Measurements from ENCODE around the gene NFIA.

NFIA gene

GRCh38 chr1:61337441-61337951 lies 255.1 kb downstream of the NFIA start:
- ATAC-seq (ENCODE audit: low read depth) (no peak; the same call in 1 of the 3 replicates), DNase-seq (ENCODE audit: low spot score) (no peak)
- Histone ChIP-seq H3K27ac (ENCODE audit: poor library complexity, severe bottlenecking) (peak overlapping the region; percentile 98), H3K36me3 (ENCODE audit: low read depth) (peaks cover 9% of the 10 kb centered on the region), H3K9me3 (ENCODE audit: severe bottlenecking) (no peaks in the 10 kb centered on the region), H3K27me3 (ENCODE audit: insufficient read depth, poor library complexity, severe bottlenecking) (no peaks in the 10 kb centered on the region), H3K4me1 (ENCODE audit: insufficient read depth, poor library complexity, severe bottlenecking) (peaks cover 26% of the 10 kb centered on the region), H3K4me3 (ENCODE audit: severe bottlenecking) (no peak overlapping the region)
- TF ChIP-seq CTCF (IDR thresholded peaks at IDR 0.05; ENCODE audit: poor library complexity, severe bottlenecking) = no peak

GRCh38 chr1:61337981-61338848 lies 255.9 kb downstream of the NFIA start:
- Histone ChIP-seq H3K9me3 (ENCODE audit: severe bottlenecking) (no peaks in the 10 kb centered on the region), H3K4me1 (ENCODE audit: insufficient read depth, poor library complexity, severe bottlenecking) (peaks cover 26% of the 10 kb centered on the region), H3K4me3 (ENCODE audit: severe bottlenecking) (peak overlapping the region; percentile 8), H3K27ac (ENCODE audit: poor library complexity, severe bottlenecking) (peak overlapping the region; percentile 98), H3K36me3 (ENCODE audit: low read depth) (peaks cover 4% of the 10 kb centered on the region), H3K27me3 (ENCODE audit: insufficient read depth, poor library complexity, severe bottlenecking) (no peaks in the 10 kb centered on the region)
- ATAC-seq (ENCODE audit: low read depth) (peak; percentile 93), DNase-seq (ENCODE audit: low spot score) (peak; percentile 80)
- TF ChIP-seq CTCF (IDR thresholded peaks at IDR 0.05; ENCODE audit: poor library complexity, severe bottlenecking) = peak; percentile 93

- ATAC-seq (ENCODE audit: low read depth) = no peak
- no peak for TF ChIP-seq CTCF (IDR thresholded peaks at IDR 0.05; ENCODE audit: poor library complexity, severe bottlenecking)
Measured at GRCh38 chr1:61338899-61339298, 256.5 kb downstream of the NFIA start.

GRCh38 chr1:61341426-61341825 lies 259.1 kb downstream of the NFIA start:
- no peaks in the 10 kb centered on the region for H3K27me3 ChIP-seq (ENCODE audit: insufficient read depth, poor library complexity, severe bottlenecking)
- no peak overlapping the region for H3K27ac ChIP-seq (ENCODE audit: poor library complexity, severe bottlenecking)
- DNase-seq (ENCODE audit: low spot score) (no peak), ATAC-seq (ENCODE audit: low read depth) (no peak)
- TF ChIP-seq CTCF (IDR thresholded peaks at IDR 0.05; ENCODE audit: poor library complexity, severe bottlenecking) = no peak
- H3K4me3 ChIP-seq (ENCODE audit: severe bottlenecking) = no peak overlapping the region
- peaks cover 24% of the 10 kb centered on the region for H3K4me1 ChIP-seq (ENCODE audit: insufficient read depth, poor library complexity, severe bottlenecking)
- peaks cover 3% of the 10 kb centered on the region for H3K36me3 ChIP-seq (ENCODE audit: low read depth)
- no peaks in the 10 kb centered on the region for H3K9me3 ChIP-seq (ENCODE audit: severe bottlenecking)

More at GRCh38 chr1:61338899-61339298, 256.5 kb downstream of the NFIA start:
- Histone ChIP-seq H3K4me1 (ENCODE audit: insufficient read depth, poor library complexity, severe bottlenecking) (peaks cover 26% of the 10 kb centered on the region), H3K27me3 (ENCODE audit: insufficient read depth, poor library complexity, severe bottlenecking) (no peaks in the 10 kb centered on the region), H3K9me3 (ENCODE audit: severe bottlenecking) (no peaks in the 10 kb centered on the region), H3K4me3 (ENCODE audit: severe bottlenecking) (peak overlapping the region; percentile 8), H3K36me3 (ENCODE audit: low read depth) (peaks cover 3% of the 10 kb centered on the region; the same call in 1 of the 2 replicates), H3K27ac (ENCODE audit: poor library complexity, severe bottlenecking) (peak overlapping the region; percentile 98)
- no peak for DNase-seq (ENCODE audit: low spot score)

All from RWPE2 (cell line).